Measurements from ENCODE around the gene XAGE1B.
"Not testable (repeated sequence)": the region's sequence is repeated elsewhere in the genome, so short reads cannot be mapped to it uniquely, and the experiment has no call there.

Gene XAGE1B, protein sequence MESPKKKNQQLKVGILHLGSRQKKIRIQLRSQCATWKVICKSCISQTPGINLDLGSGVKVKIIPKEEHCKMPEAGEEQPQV

DNA sequence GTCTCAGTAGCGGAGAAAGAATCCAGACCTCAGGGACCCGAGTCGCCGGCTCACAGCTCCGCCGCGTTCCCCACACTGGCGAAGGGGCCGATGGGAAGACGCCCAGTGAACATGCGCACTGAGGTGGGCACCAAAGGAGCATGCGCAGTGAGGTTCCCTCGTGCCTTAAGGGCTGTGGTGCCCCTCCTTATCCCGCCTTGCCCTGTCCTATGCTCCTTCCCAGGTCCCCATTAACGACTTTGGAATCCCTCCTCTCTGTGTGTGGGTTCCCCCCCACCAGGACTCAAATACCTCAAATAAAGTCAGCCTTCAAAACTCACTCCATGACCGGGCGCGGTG, at the start of gene XAGE1B:
TSS of gene XAGE1B (minus strand) at position 77 of the 339 bp plus-strand sequence. CDS start 1,536 bp downstream, outside the sequence.
- H3K4me3 ChIP-seq (ENCODE audit: low read depth, low read length); POLR2A ChIA-PET; H3K27ac ChIP-seq (ENCODE audit: extremely low read depth, low read depth, low read length); H3K9me3 ChIP-seq (ENCODE audit: control insufficient read depth, insufficient read depth, low read depth, low read length); H3K4me1 ChIP-seq (ENCODE audit: control insufficient read depth, insufficient read depth, low read length); H3K36me3 ChIP-seq (ENCODE audit: control insufficient read depth in 2 of 2, insufficient read depth in 1 of 2, low read length in 2 of 2); CTCF ChIA-PET: not testable (repeated sequence)

DNA sequence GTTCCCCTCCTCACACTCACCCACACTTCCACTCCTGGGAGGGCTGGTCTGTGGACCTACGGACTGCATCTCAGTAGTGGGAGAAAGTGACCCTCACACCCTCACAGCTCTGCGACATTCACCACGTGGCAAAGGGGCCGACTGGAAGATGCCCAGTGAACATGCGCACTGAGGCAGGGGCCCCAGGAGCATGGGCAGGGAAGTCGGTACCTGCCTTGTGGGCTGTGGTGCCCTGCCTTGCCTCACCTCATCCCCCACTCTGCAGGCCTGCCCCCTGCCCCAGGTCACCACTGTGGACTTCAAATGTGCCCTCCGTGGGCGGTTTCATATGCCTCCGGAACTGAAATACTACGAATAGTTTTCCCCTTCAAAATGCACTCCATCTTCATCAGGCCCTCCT, 46.2 kb upstream of the XAGE1B start:
- ChIA-PET POLR2A (no interaction called here), CTCF (no interaction called here)
- no peaks in the 10 kb centered on the region for H3K4me1 ChIP-seq (ENCODE audit: control insufficient read depth, insufficient read depth, low read length)
- H3K4me3 ChIP-seq (ENCODE audit: low read depth, low read length): no peak overlapping the region
- no peak overlapping the region for H3K27ac ChIP-seq (ENCODE audit: extremely low read depth, low read depth, low read length)
- no peaks in the 10 kb centered on the region for H3K36me3 ChIP-seq (ENCODE audit: control insufficient read depth in 2 of 2, insufficient read depth in 1 of 2, low read length in 2 of 2)
- no peaks in the 10 kb centered on the region for H3K9me3 ChIP-seq (ENCODE audit: control insufficient read depth, insufficient read depth, low read depth, low read length)
- TF ChIP-seq ZNF621 (tag by site-specific recombination; IDR thresholded peaks at IDR 0.05): no peak
- TF ChIP-seq HOXC10 (CRISPR knock-in tag; IDR thresholded peaks at IDR 0.05): no peak
- TF ChIP-seq, protein P1, sequence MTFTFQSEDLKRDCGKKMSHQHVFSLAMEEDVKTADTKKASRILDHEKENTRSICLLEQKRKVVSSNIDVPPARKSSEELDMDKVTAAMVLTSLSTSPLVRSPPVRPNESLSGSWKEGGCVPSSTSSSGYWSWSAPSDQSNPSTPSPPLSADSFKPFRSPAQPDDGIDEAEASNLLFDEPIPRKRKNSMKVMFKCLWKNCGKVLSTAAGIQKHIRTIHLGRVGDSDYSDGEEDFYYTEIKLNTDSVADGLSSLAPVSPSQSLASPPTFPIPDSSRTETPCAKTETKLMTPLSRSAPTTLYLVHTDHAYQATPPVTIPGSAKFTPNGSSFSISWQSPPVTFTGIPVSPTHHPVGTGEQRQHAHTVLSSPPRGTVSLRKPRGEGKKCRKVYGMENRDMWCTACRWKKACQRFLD (tag by site-specific recombination; IDR thresholded peaks at IDR 0.05): no peak
- TF ChIP-seq, protein P2, sequence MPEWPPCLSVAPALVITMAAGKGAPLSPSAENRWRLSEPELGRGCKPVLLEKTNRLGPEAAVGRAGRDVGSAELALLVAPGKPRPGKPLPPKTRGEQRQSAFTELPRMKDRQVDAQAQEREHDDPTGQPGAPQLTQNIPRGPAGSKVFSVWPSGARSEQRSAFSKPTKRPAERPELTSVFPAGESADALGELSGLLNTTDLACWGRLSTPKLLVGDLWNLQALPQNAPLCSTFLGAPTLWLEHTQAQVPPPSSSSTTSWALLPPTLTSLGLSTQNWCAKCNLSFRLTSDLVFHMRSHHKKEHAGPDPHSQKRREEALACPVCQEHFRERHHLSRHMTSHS (tag by site-specific recombination; IDR thresholded peaks at IDR 0.05): no peak
- TF ChIP-seq, protein P3, sequence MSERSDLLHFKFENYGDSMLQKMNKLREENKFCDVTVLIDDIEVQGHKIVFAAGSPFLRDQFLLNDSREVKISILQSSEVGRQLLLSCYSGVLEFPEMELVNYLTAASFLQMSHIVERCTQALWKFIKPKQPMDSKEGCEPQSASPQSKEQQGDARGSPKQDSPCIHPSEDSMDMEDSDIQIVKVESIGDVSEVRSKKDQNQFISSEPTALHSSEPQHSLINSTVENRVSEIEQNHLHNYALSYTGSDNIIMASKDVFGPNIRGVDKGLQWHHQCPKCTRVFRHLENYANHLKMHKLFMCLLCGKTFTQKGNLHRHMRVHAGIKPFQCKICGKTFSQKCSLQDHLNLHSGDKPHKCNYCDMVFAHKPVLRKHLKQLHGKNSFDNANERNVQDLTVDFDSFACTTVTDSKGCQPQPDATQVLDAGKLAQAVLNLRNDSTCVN (tag by site-specific recombination; optimal IDR thresholded peaks at IDR 0.05): no peak
- TF ChIP-seq, protein P4, sequence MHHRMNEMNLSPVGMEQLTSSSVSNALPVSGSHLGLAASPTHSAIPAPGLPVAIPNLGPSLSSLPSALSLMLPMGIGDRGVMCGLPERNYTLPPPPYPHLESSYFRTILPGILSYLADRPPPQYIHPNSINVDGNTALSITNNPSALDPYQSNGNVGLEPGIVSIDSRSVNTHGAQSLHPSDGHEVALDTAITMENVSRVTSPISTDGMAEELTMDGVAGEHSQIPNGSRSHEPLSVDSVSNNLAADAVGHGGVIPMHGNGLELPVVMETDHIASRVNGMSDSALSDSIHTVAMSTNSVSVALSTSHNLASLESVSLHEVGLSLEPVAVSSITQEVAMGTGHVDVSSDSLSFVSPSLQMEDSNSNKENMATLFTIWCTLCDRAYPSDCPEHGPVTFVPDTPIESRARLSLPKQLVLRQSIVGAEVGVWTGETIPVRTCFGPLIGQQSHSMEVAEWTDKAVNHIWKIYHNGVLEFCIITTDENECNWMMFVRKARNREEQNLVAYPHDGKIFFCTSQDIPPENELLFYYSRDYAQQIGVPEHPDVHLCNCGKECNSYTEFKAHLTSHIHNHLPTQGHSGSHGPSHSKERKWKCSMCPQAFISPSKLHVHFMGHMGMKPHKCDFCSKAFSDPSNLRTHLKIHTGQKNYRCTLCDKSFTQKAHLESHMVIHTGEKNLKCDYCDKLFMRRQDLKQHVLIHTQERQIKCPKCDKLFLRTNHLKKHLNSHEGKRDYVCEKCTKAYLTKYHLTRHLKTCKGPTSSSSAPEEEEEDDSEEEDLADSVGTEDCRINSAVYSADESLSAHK (tag by site-specific recombination; IDR thresholded peaks at IDR 0.05): no peak
- TF ChIP-seq, protein P5, sequence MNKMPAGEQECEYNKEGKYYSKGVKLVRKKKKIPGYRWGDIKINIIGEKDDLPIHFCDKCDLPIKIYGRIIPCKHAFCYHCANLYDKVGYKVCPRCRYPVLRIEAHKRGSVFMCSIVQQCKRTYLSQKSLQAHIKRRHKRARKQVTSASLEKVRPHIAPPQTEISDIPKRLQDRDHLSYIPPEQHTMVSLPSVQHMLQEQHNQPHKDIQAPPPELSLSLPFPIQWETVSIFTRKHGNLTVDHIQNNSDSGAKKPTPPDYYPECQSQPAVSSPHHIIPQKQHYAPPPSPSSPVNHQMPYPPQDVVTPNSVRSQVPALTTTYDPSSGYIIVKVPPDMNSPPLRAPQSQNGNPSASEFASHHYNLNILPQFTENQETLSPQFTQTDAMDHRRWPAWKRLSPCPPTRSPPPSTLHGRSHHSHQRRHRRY (tag by site-specific recombination; IDR thresholded peaks at IDR 0.05): no peak
- TF ChIP-seq, protein P6, sequence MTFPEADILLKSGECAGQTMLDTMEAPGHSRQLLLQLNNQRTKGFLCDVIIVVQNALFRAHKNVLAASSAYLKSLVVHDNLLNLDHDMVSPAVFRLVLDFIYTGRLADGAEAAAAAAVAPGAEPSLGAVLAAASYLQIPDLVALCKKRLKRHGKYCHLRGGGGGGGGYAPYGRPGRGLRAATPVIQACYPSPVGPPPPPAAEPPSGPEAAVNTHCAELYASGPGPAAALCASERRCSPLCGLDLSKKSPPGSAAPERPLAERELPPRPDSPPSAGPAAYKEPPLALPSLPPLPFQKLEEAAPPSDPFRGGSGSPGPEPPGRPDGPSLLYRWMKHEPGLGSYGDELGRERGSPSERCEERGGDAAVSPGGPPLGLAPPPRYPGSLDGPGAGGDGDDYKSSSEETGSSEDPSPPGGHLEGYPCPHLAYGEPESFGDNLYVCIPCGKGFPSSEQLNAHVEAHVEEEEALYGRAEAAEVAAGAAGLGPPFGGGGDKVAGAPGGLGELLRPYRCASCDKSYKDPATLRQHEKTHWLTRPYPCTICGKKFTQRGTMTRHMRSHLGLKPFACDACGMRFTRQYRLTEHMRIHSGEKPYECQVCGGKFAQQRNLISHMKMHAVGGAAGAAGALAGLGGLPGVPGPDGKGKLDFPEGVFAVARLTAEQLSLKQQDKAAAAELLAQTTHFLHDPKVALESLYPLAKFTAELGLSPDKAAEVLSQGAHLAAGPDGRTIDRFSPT (tag by site-specific recombination; IDR thresholded peaks at IDR 0.05): no peak
- no peak for TF ChIP-seq ZEB2 (tag by site-specific recombination; IDR thresholded peaks at IDR 0.05)
- no peak for TF ChIP-seq MZF1 (tag by site-specific recombination; IDR thresholded peaks at IDR 0.05; ENCODE audit: borderline replicate concordance)
- TF ChIP-seq ZNF391 (tag by site-specific recombination; IDR thresholded peaks at IDR 0.05; ENCODE audit: borderline replicate concordance, low read depth): no peak
- no peak for TF ChIP-seq ZNF558 (tag by site-specific recombination; IDR thresholded peaks at IDR 0.05)
- TF ChIP-seq ZNF248 (tag by site-specific recombination; IDR thresholded peaks at IDR 0.05): no peak
- no peak for TF ChIP-seq ZNF155 (tag by site-specific recombination; IDR thresholded peaks at IDR 0.05)
- no peak for TF ChIP-seq ZNF10 (tag by site-specific recombination; IDR thresholded peaks at IDR 0.05)
- TF ChIP-seq, protein P7, sequence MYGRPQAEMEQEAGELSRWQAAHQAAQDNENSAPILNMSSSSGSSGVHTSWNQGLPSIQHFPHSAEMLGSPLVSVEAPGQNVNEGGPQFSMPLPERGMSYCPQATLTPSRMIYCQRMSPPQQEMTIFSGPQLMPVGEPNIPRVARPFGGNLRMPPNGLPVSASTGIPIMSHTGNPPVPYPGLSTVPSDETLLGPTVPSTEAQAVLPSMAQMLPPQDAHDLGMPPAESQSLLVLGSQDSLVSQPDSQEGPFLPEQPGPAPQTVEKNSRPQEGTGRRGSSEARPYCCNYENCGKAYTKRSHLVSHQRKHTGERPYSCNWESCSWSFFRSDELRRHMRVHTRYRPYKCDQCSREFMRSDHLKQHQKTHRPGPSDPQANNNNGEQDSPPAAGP (tag by site-specific recombination; IDR thresholded peaks at IDR 0.05): no peak

All from HEK293 (cell line).